GM23338 (cell line): ENCODE data around the gene GNB1. TPM values are rescaled to one million over a fixed set of nuclear protein-coding genes. Genes with fewer than 3 reads are reported as not detected.
A peak's percentile ranks its signal among the peaks of the same experiment; 100 is the strongest.
"Not testable (repeated sequence)": the region's sequence is repeated elsewhere in the genome, so short reads cannot be mapped to it uniquely, and the experiment has no call there.

Experiments
- ATAC-seq: fragments of 200-7000 bp; cut with Tn5 transposase; 3 replicates; pipeline ENCODE4 v1.9.1; 2020
- DNase-seq: peaks from one replicate; pipeline ENCODE4 v3.0.0-alpha.2; 2015; ENCODE audit warnings: low spot score
- H2AFZ ChIP-seq: fragments of 200-600 bp; sonication (generic); 2 replicates; pipeline ENCODE4 v1.8.0; 2016; ENCODE audit warnings: antibody characterized with exemption, mild to moderate bottlenecking, moderate library complexity
- H3F3A ChIP-seq: fragments of 200-600 bp; sonication (generic); replicated peaks from 2 replicates; pipeline ENCODE4 v1.8.0; 2017; ENCODE audit warnings: antibody characterized with exemption, mixed run types, low read depth
- H3K27ac ChIP-seq: fragments of 200-600 bp; sonication (generic); 2 replicates; pipeline ENCODE4 v1.6.1; 2016; ENCODE audit warnings: low read depth
- H3K27me3 ChIP-seq: fragments of 200-600 bp; sonication (generic); 2 replicates; pipeline ENCODE4 v1.8.0; 2016; ENCODE audit warnings: mild to moderate bottlenecking, mixed run types, moderate library complexity; ENCODE audit not compliant: insufficient read depth
- H3K36me3 ChIP-seq: fragments of 200-600 bp; sonication (generic); 2 replicates; pipeline ENCODE4 v1.8.0; 2016; ENCODE audit warnings: mild to moderate bottlenecking; ENCODE audit not compliant: insufficient read depth
- H3K4me1 ChIP-seq: fragments of 200-600 bp; sonication (generic); 2 replicates; pipeline ENCODE4 v1.8.0; 2016; ENCODE audit warnings: mild to moderate bottlenecking, moderate library complexity; ENCODE audit not compliant: insufficient read depth
- H3K4me2 ChIP-seq: fragments of 200-600 bp; sonication (generic); 2 replicates; pipeline ENCODE4 v1.7.1; 2017; ENCODE audit warnings: mixed run types
- H3K4me3 ChIP-seq: fragments of 200-600 bp; sonication (generic); 2 replicates; pipeline ENCODE4 v1.6.1; 2016; ENCODE audit warnings: mixed run types
- H3K79me2 ChIP-seq: fragments of 200-600 bp; sonication (generic); replicated peaks from 2 replicates; pipeline ENCODE4 v1.8.0; 2017; ENCODE audit warnings: mild to moderate bottlenecking; ENCODE audit not compliant: insufficient read depth
- H3K9me2 ChIP-seq: fragments of 200-600 bp; sonication (generic); 2 replicates; pipeline ENCODE4 v1.8.0; 2017; ENCODE audit not compliant: insufficient read depth
- H4K20me1 ChIP-seq: fragments of 200-600 bp; sonication (generic); replicated peaks from 2 replicates; pipeline ENCODE4 v1.8.0; 2017; ENCODE audit warnings: mild to moderate bottlenecking; ENCODE audit not compliant: insufficient read depth
- H3K27ac Mint-ChIP-seq: 2 replicates; pipeline ENCODE4 v1.8.0; 2020; ENCODE audit warnings: inconsistent platforms, mild to moderate bottlenecking, moderate library complexity, mixed read lengths
- H3K27me3 Mint-ChIP-seq: 3 replicates; pipeline ENCODE4 v1.8.0; 2022; ENCODE audit warnings: low read depth, mild to moderate bottlenecking, moderate library complexity, mixed read lengths, inconsistent platforms; ENCODE audit not compliant: insufficient read depth, poor library complexity
- H3K36me3 Mint-ChIP-seq: 3 replicates; pipeline ENCODE4 v1.8.0; 2021; ENCODE audit warnings: low read depth, mild to moderate bottlenecking, inconsistent platforms, moderate library complexity, mixed read lengths
- H3K4me1 Mint-ChIP-seq: 3 replicates; pipeline ENCODE4 v1.8.0; 2020; ENCODE audit warnings: mild to moderate bottlenecking, inconsistent platforms, mixed read lengths
- H3K4me3 Mint-ChIP-seq: 3 replicates; pipeline ENCODE4 v1.8.0; 2021; ENCODE audit warnings: moderate library complexity, mild to moderate bottlenecking, inconsistent platforms, mixed read lengths
- H3K9me3 Mint-ChIP-seq: 3 replicates; pipeline ENCODE4 v1.8.0; 2020; ENCODE audit warnings: moderate library complexity, mild to moderate bottlenecking, inconsistent platforms, mixed read lengths
- CREB1 ChIP-seq: fragments of 250-450 bp; sonication (Bioruptor Pico); IDR thresholded peaks from 2 replicates; pipeline ENCODE4 v1.5.0; 2020; ENCODE audit warnings: low read depth, mild to moderate bottlenecking, moderate library complexity
- CTCF ChIP-seq, 2 experiments: fragments of 200-600 bp in 1 of 2; sonication (generic) in 1 of 2; conservative IDR thresholded peaks; 2 replicates each; pipeline versions ENCODE4 v1.5.1 to v1.6.1; 2016 to 2017; ENCODE audit warnings: antibody characterized with exemption in 2 of 2, low read depth in 2 of 2, mild to moderate bottlenecking in 2 of 2, moderate library complexity in 1 of 2
- EZH2 ChIP-seq: fragments of 200-600 bp; sonication (generic); IDR thresholded peaks from one replicate; pipeline ENCODE4 v1.8.0; 2017; ENCODE audit warnings: antibody characterized with exemption, mild to moderate bottlenecking, low read depth; ENCODE audit not compliant: unreplicated experiment
- polyA plus RNA-seq: library from polyadenylated mRNA; unstranded; fragments of >200 nt; fragmentation: Nextera tagmentation; extraction: Ambion mirVana; gene quantifications from 2 replicates; pipeline ENCODE4 v1.2.1, GENCODE V29; 2016
- total RNA-seq: library from RNA; depleted of rRNA; stranded (reverse); fragments of >200 nt; shearing (Covaris generic); gene quantifications from 2 replicates; pipeline ENCODE4 v1.2.3, GENCODE V29; 2014

The GNB1 gene
- total and polyA plus RNA-seq, 2 experiments from 2014 or later = 65.4 to 138 TPM

DNA sequence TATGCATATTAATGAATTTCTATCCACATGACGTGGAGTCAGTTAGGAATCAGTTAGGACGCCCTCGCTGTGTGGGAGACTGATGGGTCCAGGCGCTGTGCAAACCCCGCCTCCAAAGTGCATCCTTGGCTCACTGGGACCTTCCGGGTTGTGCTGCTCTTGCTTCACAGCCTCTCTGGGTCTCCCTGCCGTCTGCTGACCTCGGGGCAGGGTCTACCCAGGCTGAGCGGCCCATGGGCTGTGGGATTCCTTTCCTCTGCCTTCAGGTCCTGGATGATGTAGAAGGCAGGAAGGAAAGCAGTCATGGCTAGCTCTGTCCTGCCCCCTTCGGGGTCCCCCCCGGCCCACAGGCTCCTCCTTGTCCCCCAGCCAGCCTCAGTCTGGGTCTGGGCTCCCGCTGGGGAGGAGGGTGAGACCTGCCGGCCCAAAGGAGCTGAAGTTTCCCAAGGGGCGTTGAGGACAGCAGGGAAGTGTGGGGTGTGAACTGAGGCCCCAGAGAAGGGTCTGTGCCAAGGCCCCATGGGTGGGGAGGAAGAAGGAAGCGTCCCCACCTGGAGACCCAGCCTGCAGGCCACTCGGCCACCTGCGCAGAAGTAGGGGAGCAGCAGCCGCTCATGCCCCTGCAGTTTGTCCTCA lies 142.1 kb downstream of the GNB1 start (continued):
- TF ChIP-seq CTCF (conservative IDR thresholded peaks at IDR 0.05; ENCODE audit: low read depth in 2 of 2) = no peak
- TF ChIP-seq EZH2 = no peak
- TF ChIP-seq CREB1 (CRISPR knock-in tag) = no peak

- ATAC-seq = peak; percentile 85
- not testable (repeated sequence) for H3K36me3 Mint-ChIP-seq, H3K27ac Mint-ChIP-seq, H3K9me3 Mint-ChIP-seq, H3F3A ChIP-seq, H3K4me1 Mint-ChIP-seq, H4K20me1 ChIP-seq, H3K4me2 ChIP-seq, H2AFZ ChIP-seq, H3K9me2 ChIP-seq, H3K27ac ChIP-seq, DNase-seq, H3K79me2 ChIP-seq, H3K36me3 ChIP-seq, H3K27me3 ChIP-seq, H3K4me3 ChIP-seq, H3K4me3 Mint-ChIP-seq, H3K27me3 Mint-ChIP-seq, H3K4me1 ChIP-seq
Observed at GRCh38 chr1:1746566-1746909, 144.3 kb downstream of the GNB1 start.

DNA sequence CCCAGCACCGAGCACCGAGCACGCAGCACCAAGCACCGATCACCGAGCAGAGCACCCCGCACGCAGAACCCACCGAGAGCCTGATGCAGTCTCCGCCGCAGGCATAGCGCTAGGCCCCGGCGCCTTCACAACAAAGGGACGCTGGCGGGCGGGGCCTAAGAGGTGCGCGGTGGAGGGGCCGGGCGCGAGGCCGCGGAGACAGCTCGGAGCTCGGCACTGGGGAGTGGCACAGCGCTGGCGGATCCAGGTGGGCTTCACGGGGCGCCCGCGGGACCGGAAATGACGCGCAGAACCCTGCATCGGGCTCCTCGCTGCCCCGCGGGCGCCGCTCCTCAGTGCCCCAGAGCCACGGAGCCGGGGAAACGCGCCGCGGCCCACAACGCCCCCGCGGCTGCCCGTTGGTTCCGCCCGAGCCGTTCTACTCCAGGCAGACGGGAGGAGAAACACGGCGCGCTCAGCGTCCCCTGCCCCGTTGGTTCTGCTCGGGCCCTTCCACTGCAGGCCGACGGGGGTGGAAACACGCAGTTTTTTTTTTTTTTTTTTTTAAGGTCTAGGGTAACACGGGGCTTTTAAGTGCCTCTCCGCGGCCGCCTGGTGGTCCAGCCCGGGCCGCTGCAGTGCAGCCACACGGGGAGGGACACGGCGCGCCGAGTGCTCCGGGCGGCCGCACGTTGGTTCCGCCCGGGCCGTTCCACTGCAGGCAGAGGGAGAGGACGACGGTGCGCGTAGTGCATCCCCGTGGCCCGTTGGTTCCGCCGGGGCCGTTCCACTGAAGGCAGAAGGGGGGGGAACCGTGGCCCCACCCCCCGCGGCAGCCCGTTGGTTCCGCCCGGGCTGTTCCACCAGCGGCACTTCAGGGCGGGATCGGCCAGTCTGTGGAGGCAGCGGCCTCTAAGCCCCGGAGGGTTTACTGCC lies 145.0 kb downstream of the GNB1 start:
- not testable (repeated sequence) for H3K9me3 Mint-ChIP-seq, H3K4me1 Mint-ChIP-seq, H2AFZ ChIP-seq, H3K4me2 ChIP-seq, H3K4me3 ChIP-seq, H3F3A ChIP-seq, H3K79me2 ChIP-seq, H3K27ac ChIP-seq, H3K36me3 ChIP-seq, H3K4me1 ChIP-seq, H3K27me3 ChIP-seq, DNase-seq, H3K36me3 Mint-ChIP-seq, H3K9me2 ChIP-seq, H4K20me1 ChIP-seq, H3K27me3 Mint-ChIP-seq
- Mint-ChIP-seq H3K27ac (peak overlapping the region; percentile 92), H3K4me3 (peak overlapping the region; percentile 62; the same call in 2 of the 3 replicates)
- ATAC-seq = peak; percentile 71

DNA sequence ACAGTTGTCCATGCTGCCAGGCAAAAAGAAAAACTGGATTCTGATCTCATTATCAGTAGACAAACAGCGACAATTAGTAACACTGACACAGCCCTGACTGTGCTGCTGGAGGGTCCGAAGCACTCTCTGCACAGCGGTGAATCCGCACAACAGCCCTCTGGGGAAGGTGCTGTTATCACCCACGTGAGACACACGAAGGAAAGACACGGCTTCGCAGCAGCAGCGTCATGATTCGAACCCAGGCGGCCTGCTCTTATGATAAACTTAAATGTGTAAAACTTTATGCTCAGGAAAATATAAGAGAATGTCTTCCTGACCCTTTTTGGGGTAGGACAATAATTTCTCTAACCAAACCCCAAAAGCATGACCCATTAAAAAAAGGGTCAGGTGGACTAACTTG lies 148.4 kb downstream of the GNB1 start:
- H3F3A ChIP-seq, H3K27ac Mint-ChIP-seq, H4K20me1 ChIP-seq, H3K79me2 ChIP-seq, H3K36me3 ChIP-seq, H3K27ac ChIP-seq, H3K27me3 ChIP-seq, H3K4me3 Mint-ChIP-seq, ATAC-seq, DNase-seq, H3K27me3 Mint-ChIP-seq, H3K4me2 ChIP-seq, H3K9me3 Mint-ChIP-seq, H2AFZ ChIP-seq, H3K4me1 Mint-ChIP-seq, H3K4me1 ChIP-seq, H3K4me3 ChIP-seq, H3K9me2 ChIP-seq: not testable (repeated sequence)
- H3K36me3 Mint-ChIP-seq = peaks cover 12% of the 10 kb centered on the region; the same call in 2 of the 3 replicates

DNA sequence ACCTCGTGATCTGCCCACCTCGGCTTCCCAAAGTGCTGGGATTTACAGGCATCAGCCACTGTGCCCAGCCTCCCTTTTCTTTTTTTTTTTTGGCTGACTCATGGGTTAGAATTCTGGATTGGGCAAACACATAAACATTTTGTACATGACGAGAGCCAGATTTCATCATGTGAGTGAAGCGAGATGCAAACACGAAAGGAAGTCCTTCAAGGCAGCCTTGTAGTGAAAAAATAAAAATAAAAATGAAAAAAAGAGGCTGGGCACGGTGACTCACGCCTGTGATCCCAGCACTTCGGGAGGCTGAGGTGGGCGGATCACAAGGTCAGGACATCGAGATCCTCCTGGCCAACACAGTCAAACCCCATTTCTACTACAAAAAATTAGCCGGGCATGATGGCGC lies 149.9 kb downstream of the GNB1 start:
- H3K36me3 Mint-ChIP-seq = peaks cover 13% of the 10 kb centered on the region; the same call in 2 of the 3 replicates
- H3K27me3 ChIP-seq, H4K20me1 ChIP-seq, H3K4me1 Mint-ChIP-seq, ATAC-seq, H3K4me3 ChIP-seq, H3K27me3 Mint-ChIP-seq, H3K4me3 Mint-ChIP-seq, H3K27ac ChIP-seq, H3K27ac Mint-ChIP-seq, H3K4me2 ChIP-seq, H3K4me1 ChIP-seq, H2AFZ ChIP-seq, H3K9me3 Mint-ChIP-seq, H3F3A ChIP-seq, H3K79me2 ChIP-seq, DNase-seq, H3K9me2 ChIP-seq, H3K36me3 ChIP-seq: not testable (repeated sequence)

DNA sequence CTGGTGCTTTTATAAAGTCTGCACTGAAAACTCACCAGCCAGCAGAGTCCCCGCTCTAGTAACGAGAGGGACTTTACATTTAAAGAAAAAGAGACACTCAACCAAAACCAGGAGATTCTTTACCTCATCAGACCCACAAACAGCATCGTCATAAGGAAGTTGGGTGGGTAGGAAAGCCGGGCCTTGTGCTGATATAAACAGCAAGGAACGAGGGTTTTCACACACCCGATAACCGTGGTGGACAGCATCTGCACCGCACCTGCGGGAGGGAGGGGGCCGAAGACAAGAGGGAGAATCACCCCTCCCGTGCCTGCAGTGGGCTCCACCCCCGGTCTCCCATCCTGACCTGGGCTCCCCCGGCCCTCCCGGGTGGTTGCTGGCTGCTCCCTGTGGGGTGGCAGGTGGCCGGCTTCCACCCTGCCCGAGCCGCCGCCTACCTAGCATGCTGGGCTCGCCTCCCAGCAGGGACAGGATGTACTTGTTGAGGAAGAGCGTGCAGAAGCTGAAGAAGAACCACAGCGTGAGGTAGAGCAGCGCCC lies 152.0 kb downstream of the GNB1 start:
- not testable (repeated sequence) for H2AFZ ChIP-seq, H3K9me3 Mint-ChIP-seq, H3K79me2 ChIP-seq, H3F3A ChIP-seq, H3K27ac ChIP-seq, H3K4me1 Mint-ChIP-seq, H3K4me1 ChIP-seq, ATAC-seq, DNase-seq, H3K4me3 Mint-ChIP-seq, H3K27me3 ChIP-seq, H3K27me3 Mint-ChIP-seq, H3K9me2 ChIP-seq, H3K36me3 ChIP-seq, H4K20me1 ChIP-seq, H3K4me3 ChIP-seq, H3K27ac Mint-ChIP-seq, H3K4me2 ChIP-seq
- H3K36me3 Mint-ChIP-seq = peaks cover 21% of the 10 kb centered on the region
